Measurements from ENCODE around the gene TOR3A.

Gene TOR3A

DNA sequence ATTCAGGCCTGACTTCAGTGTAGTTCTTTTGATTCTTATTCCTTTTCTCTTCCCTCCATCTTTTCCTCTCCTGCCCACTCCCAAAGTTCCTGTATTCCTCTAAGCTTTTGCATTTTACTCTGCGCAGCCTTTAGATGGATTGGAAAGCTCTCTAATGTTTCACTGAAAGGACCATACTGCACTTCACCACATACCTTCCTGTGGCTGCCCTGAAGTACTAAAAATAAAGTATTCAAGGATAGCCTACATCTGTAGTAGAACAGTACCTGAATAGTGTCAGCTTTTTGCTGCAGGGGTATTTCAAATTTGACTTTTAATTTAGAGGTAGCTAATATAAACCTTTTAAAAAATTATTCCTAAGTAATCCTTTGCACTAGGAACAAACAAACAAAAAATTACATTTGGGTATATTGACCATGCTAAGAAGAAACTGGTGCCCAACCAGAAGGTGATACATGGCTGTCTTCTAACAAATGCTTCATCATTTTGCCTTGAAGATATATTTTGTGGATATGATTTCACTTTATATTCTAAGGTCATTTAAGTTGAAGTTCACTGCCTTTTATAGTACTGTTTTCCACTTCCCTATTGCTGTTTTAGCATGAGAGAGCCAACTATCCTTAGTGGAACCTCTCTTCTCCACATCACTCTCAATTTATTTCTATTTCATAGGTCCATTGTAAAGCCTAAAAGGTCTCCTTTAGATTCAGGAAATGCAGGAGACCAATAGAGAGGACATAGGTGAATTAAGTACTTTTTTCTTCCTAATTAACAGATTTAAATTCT, 33.3 kb upstream of the TOR3A start:
- no peak overlapping the region for H3K4me3 ChIP-seq (ENCODE audit: low read length)
- H3K36me3 ChIP-seq (ENCODE audit: insufficient read depth, low read length) = peaks cover 4% of the 10 kb centered on the region
- peaks cover 5% of the 10 kb centered on the region for H3K9me3 ChIP-seq (ENCODE audit: low read length)
- no peak overlapping the region for H2AFZ ChIP-seq (ENCODE audit: low read depth, low read length)
- H3K27me3 ChIP-seq (ENCODE audit: insufficient read depth, low read length) = no peaks in the 10 kb centered on the region
- no peaks in the 10 kb centered on the region for H3K4me1 ChIP-seq (ENCODE audit: insufficient read depth, low read length)

DNA sequence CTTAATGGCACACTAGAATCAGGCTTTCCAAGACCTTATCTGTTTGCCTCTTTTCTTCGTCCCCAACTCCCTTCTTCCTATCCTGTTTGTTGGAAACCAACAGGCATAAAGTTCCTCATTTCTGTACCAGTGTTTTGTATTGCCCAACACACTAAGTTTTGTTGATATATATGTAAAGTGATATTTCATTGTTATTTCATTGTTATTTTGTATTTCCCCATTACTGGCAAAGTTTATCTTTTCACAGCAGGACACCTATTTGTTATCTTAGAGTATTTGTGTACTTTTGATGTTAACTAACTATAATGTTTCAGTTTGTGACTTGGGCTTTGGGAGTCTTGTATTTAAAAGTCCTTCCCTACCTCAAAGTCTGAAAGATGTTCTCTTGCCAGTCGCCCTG, 29.1 kb upstream of the TOR3A start:
- Histone ChIP-seq H3K36me3 (ENCODE audit: insufficient read depth, low read length) (peaks cover 27% of the 10 kb centered on the region), H2AFZ (ENCODE audit: low read depth, low read length) (no peak overlapping the region), H3K27me3 (ENCODE audit: insufficient read depth, low read length) (no peaks in the 10 kb centered on the region), H3K9me3 (ENCODE audit: low read length) (peaks cover 8% of the 10 kb centered on the region), H3K4me1 (ENCODE audit: insufficient read depth, low read length) (no peaks in the 10 kb centered on the region), H3K4me3 (ENCODE audit: low read length) (no peak overlapping the region)

DNA sequence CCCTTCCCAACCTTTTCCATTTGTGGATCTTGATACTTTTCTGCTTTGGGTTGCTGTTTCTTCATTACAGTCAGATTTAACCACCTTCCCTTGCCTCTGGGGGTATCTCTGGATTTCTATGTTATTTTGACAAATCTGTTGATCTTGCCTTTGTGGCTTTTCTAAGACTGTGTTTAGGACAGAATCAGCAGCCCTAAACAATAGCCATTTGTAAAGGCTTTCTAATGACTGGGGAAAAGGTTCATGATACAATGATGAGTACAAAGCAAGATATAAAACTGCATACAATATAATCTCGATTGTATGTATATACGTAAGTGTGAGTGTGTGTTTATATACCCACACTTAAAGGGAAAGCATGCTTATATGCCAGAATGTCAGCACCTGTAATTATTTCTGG, 28.4 kb upstream of the TOR3A start:
- Histone ChIP-seq H3K27me3 (ENCODE audit: insufficient read depth, low read length) (no peaks in the 10 kb centered on the region), H3K9me3 (ENCODE audit: low read length) (peaks cover 8% of the 10 kb centered on the region), H2AFZ (ENCODE audit: low read depth, low read length) (no peak overlapping the region)

DNA sequence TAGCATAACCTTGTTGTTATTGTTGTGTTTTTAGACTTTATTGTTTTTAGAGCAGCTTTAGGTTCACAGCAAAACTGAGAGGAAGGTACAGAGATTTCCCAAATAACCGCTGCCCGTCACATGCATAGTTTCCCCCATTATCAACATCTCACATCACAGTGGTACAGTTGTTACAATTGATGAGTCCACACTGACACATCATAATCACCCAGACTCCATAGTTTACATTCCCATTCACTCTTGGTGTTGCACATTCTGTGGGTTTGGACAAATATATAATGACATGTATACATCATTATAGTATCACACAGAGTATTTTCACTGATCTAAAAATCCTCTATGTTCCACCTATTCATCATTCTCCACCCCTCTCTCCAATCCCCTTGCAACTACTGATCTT, 25.9 kb upstream of the TOR3A start:
- Histone ChIP-seq H2AFZ (ENCODE audit: low read depth, low read length) (no peak overlapping the region), H3K4me3 (ENCODE audit: low read length) (no peak overlapping the region), H3K9me3 (ENCODE audit: low read length) (peaks cover 8% of the 10 kb centered on the region), H3K27me3 (ENCODE audit: insufficient read depth, low read length) (no peaks in the 10 kb centered on the region), H3K36me3 (ENCODE audit: insufficient read depth, low read length) (peaks cover 34% of the 10 kb centered on the region), H3K4me1 (ENCODE audit: insufficient read depth, low read length) (no peaks in the 10 kb centered on the region)

More for the DNA sequence above, 28.4 kb upstream of the TOR3A start:
- Histone ChIP-seq H3K36me3 (ENCODE audit: insufficient read depth, low read length) (peaks cover 27% of the 10 kb centered on the region), H3K4me1 (ENCODE audit: insufficient read depth, low read length) (no peaks in the 10 kb centered on the region), H3K4me3 (ENCODE audit: low read length) (no peak overlapping the region)

DNA sequence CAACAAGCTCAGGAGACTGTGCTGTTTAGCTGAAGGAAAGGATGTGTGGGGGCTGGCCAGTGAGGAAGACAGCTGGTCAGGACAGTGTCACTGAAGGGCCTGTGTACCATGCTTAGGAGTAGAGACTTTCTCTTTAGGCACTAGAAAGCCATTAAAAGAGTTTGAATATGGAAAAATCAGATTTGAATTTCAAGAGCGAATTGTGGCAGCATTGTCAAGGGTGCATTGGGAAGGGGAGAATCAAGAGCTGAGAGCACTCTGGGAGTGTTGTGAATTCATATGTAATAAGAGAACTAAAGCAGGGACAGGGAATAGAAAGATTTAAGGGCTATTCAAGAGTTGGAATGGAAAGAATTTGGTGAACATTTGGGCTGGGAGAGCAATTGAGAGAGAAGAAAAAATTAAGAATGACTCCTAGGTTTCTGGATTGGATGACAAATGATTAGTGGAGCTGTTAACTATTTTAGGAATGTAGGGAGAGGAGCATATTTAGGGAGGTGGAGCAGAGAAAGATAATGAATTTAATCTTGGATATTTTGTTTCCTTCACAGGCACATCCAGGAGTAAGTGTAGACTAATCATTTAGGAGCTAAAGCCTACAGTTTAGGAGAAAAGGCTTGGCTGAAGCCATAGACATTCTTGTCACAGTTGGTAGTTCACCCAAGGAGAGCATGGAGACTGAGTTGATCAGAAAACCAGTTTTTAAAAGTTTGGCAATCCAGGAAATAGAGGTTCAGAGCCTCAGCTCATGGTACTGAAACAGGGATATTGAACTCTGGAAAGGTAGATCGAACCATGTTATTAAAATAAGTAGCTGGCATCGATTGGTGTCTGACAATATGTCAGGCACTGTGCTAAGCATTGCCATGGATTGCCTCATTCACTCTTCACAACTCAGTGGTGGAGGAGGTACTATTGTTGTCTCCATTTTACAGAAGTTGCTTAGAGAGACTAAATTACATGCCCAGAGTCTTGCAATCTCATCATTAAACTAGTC, 23.1 kb upstream of the TOR3A start:
- Histone ChIP-seq H2AFZ (ENCODE audit: low read depth, low read length) (no peak overlapping the region), H3K27me3 (ENCODE audit: insufficient read depth, low read length) (no peaks in the 10 kb centered on the region), H3K36me3 (ENCODE audit: insufficient read depth, low read length) (peaks cover 40% of the 10 kb centered on the region), H3K4me1 (ENCODE audit: insufficient read depth, low read length) (no peaks in the 10 kb centered on the region), H3K4me3 (ENCODE audit: low read length) (no peak overlapping the region), H3K9me3 (ENCODE audit: low read length) (peaks cover 8% of the 10 kb centered on the region)

DNA sequence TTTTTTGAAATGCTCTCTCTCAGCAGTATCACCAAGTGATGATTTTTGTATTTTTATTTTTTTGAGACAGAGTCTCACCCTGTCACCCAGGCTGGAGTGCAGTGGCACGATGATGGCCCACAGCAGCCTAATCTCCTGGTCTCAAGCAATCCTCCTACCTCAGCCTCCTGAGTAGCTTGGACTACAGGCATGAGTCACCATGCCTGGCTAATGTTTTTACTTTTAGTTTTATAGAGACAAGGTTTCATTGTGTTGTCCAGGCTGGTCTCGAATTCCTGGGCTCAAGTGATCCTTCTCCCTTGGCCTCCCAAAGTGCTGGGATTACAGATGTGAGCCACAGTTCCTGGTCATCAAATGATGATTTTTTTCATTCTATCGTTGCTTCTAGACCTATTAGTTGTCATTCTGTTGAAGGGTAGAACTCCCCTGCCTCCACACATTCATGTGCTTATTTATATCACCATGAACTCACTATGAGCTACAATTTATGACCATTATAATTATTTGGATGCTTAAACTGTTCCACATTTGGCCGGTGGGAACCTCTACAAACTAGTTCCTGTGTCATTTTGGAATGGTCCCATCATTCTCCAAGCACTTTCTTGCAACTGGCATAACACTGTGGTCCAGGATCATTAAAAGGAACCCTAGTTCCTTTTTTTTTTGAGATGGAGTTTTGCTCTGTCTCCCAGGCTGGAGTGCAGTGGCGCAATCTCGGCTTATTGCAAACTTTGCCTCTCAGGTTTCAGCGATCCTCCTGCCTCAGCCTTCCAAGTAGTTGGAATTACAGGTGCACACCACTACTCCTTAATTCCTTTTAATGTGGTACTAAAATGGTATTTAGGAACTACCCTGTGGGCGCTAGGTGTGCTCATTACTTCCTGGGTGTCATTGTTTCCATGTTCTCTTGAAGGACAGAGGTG, 20.2 kb upstream of the TOR3A start:
- no peaks in the 10 kb centered on the region for H3K4me1 ChIP-seq (ENCODE audit: insufficient read depth, low read length)
- no peaks in the 10 kb centered on the region for H3K27me3 ChIP-seq (ENCODE audit: insufficient read depth, low read length)
- H3K9me3 ChIP-seq (ENCODE audit: low read length) = peaks cover under 1% of the 10 kb centered on the region
- H3K36me3 ChIP-seq (ENCODE audit: insufficient read depth, low read length) = peaks cover 41% of the 10 kb centered on the region
- no peak overlapping the region for H2AFZ ChIP-seq (ENCODE audit: low read depth, low read length)
- no peak overlapping the region for H3K4me3 ChIP-seq (ENCODE audit: low read length)

DNA sequence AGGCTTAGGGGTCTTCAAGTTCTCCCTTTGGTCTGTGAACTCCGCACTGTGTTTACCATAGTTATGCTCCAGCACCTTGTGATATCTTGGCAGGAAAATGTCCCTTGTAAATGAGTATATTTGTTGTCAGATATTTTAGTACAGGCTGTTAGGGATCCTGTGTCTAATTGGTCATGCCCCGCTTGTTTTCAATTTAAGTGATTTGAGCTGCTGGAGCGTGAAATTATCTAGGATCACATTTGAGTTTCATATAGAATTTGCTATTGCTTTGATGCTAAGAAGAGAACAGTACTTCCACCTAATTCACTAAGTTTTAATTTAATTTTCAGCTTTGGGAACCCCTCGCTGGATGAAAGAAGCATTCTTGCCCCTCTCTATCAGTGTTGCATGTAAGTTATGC, 15.4 kb upstream of the TOR3A start:
- Histone ChIP-seq H3K27me3 (ENCODE audit: insufficient read depth, low read length) (no peaks in the 10 kb centered on the region), H3K9me3 (ENCODE audit: low read length) (no peaks in the 10 kb centered on the region), H3K4me1 (ENCODE audit: insufficient read depth, low read length) (no peaks in the 10 kb centered on the region), H3K4me3 (ENCODE audit: low read length) (no peak overlapping the region), H3K36me3 (ENCODE audit: insufficient read depth, low read length) (peaks cover 50% of the 10 kb centered on the region), H2AFZ (ENCODE audit: low read depth, low read length) (no peak overlapping the region)

DNA sequence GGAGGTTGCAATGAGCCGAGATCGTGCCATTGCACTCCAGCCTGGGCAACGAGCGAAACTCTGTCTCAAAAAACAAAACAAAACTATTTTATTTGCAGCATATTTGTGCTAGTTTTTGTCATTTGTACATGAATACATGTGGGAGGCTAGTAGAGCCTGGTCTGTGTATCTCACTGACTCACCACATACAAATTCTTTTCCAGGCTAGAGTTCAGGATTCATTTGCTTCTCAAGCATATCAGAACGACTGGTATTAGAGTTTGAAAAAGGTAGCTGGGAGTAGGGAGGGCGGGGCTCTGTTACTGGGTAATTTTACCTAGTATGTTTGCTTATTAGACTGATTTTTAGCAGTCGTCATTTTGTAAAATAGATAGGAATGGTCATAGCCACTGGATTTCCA, 4.5 kb upstream of the TOR3A start:
- no peak overlapping the region for H3K4me3 ChIP-seq (ENCODE audit: low read length)
- no peak overlapping the region for H2AFZ ChIP-seq (ENCODE audit: low read depth, low read length)
- H3K27me3 ChIP-seq (ENCODE audit: insufficient read depth, low read length) = no peaks in the 10 kb centered on the region
- H3K36me3 ChIP-seq (ENCODE audit: insufficient read depth, low read length) = peaks cover 9% of the 10 kb centered on the region
- no peaks in the 10 kb centered on the region for H3K9me3 ChIP-seq (ENCODE audit: low read length)
- peaks cover 8% of the 10 kb centered on the region for H3K4me1 ChIP-seq (ENCODE audit: insufficient read depth, low read length)

DNA sequence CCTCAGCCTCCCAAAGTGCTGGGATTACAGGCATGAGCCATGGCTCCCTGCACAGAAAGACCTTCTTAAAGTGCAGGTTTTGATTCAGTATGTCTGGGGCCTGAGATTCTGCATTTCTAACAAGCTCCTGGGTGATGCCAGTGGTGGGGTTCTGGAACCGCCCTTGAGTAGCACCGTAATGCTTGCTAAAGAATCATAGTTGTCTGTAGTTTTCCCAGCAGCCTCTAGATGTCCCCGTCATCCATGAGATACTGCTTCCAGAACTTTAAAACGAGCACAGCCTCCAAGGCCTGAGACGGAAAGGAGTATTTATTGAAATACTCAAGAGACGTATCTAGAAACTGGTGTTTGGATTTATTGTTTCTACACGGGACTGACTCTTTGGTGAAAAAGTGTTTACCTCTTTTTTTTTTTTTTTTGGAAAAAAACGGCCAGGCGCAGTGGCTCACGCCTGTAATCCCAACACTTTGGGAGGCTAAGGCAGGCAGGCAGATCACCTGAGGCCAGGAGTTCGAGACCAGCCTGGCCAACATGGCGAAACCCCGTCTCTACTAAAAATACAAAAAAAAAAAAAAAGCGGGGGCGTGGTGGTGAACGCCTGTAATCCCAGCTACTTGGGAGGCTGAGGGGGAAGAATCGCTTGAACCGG, 2.6 kb upstream of the TOR3A start:
- Histone ChIP-seq H3K9me3 (ENCODE audit: low read length) (no peaks in the 10 kb centered on the region), H3K36me3 (ENCODE audit: insufficient read depth, low read length) (peaks cover 2% of the 10 kb centered on the region), H3K4me1 (ENCODE audit: insufficient read depth, low read length) (peaks cover 13% of the 10 kb centered on the region), H3K4me3 (ENCODE audit: low read length) (no peak overlapping the region), H3K27me3 (ENCODE audit: insufficient read depth, low read length) (no peaks in the 10 kb centered on the region), H2AFZ (ENCODE audit: low read depth, low read length) (no peak overlapping the region)

DNA sequence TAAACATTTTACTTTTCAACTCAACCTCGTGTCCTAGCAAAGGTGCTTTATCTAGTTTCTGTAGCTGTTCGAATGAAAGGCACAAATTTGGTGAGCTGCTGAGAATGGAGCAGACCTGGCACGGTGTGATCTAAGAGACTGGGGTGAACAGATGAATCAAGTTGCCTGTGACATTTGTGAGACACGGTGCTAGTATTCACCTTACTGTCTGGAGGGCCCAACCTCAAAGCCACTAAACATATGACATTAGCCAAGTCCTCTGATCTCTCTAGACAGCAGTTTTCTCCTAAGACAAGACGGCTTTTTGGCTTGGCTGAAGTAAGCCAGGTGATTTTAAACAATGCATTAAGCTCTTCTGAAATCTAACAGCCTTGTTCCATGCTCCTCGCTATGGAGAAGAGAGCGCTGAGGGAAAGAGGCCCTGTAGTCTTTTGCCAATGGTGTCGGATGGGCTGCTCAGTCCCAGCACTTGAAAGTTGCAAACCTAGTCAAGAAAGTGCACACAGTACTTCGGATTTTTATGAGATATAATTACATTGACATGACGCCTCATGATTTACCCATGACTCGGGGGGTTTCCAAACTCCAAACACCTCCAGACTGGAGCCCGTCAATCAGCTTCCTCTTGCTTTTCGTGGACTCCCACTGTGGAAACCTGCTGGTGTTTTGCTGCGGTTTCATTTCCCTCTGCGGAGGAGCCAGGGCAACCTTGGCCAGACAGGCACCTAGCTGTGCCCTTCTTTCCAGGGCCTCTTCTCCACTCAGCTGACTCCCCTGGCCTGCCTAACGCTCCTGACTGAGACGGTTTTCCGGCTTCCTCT, 794 bp upstream of the TOR3A start:
- H3K4me3 ChIP-seq (ENCODE audit: low read length) = peak overlapping the region; percentile 69
- no peaks in the 10 kb centered on the region for H3K9me3 ChIP-seq (ENCODE audit: low read length)
- H2AFZ ChIP-seq (ENCODE audit: low read depth, low read length) = peak overlapping the region; percentile 86
- no peaks in the 10 kb centered on the region for H3K27me3 ChIP-seq (ENCODE audit: insufficient read depth, low read length)
- peaks cover 8% of the 10 kb centered on the region for H3K36me3 ChIP-seq (ENCODE audit: insufficient read depth, low read length)
- peaks cover 13% of the 10 kb centered on the region for H3K4me1 ChIP-seq (ENCODE audit: insufficient read depth, low read length)

DNA sequence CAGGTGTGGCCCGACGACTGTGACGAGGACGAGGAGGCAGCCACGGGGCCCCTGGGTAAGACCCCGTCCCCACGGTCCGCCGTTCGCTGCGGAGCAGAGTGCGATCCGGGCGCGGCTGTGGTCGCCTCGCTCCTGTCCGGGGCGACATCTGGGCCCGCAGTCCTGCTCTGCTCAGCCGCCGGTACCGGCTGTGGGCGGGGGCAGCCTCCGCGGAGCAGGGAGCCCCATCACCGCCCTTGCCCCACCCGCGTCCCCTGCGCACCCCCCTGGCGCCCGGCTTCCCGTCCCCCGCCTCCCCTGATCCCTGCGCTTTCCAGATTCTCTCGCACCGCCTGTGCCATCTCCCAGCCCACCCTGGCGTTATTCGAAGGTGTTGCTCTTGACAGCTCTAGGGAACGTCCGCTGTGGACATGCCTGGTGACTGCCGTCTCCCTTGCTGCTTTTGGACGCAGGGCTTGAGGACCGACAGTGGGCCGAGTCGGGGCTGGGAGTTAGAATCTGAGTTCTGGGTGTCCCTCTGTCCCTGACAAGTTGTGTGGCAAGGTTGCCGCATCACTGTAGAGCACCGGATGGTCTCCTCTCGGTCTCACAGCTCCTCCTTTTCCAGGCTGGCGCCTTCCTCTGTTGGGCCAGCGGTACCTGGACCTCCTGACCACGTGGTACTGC, 596 bp downstream of the TOR3A start:
- H3K9me3 ChIP-seq (ENCODE audit: low read length) = no peaks in the 10 kb centered on the region
- peak overlapping the region; percentile 69 for H3K4me3 ChIP-seq (ENCODE audit: low read length)
- peak overlapping the region; percentile 86 for H2AFZ ChIP-seq (ENCODE audit: low read depth, low read length)
- peaks cover 8% of the 10 kb centered on the region for H3K36me3 ChIP-seq (ENCODE audit: insufficient read depth, low read length)
- H3K27me3 ChIP-seq (ENCODE audit: insufficient read depth, low read length) = no peaks in the 10 kb centered on the region
- peaks cover 13% of the 10 kb centered on the region for H3K4me1 ChIP-seq (ENCODE audit: insufficient read depth, low read length)

All from neuron (in vitro differentiated cells).